Retina (tissue), 1 donor: ENCODE measurements around the gene BCAR3.

Source experiments
- DNase-seq: peaks from one replicate; pipeline ENCODE4 v3.0.0-alpha.2; 2016

The BCAR3 gene

DNA sequence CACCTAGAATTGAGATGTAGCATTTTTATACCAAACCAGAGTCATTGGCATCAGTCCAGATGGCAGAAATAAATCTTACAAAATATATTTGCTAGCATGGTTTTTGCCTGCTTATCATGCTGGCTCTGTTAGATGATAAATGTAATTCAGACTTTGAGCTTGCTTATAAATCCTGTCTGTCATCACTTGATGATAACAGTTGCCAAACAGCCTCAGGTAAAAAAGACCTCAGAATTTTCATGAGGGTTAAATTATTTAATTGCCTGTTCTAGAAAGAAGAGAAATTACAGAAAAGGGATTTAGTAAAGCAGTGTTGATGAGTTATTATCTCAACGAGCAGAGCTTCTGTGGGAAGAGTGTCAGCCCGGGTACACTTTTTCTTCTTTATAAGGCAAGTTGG is 150.4 kb downstream of the BCAR3 start:
- DNase-seq, result no peak

DNA sequence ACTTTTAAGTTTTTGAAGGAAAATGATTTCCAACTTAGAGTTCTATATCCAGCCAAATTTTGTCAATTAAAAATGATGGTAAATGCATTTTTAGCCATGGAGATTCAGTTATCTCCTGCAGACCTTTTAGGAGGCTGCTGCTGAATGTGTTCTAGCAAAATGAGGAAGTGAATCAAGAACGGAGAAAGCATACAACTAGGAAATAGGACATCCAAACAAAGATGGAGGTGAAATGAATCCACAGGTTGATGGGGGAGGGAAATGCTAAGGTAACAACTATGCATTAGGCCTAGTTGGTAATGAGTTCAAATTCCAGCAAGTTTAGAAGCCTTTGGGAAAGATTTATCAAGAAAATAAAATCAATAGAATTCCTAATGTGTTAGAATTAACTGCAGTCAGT is 153.2 kb downstream of the BCAR3 start:
- DNase-seq, result no peak

DNA sequence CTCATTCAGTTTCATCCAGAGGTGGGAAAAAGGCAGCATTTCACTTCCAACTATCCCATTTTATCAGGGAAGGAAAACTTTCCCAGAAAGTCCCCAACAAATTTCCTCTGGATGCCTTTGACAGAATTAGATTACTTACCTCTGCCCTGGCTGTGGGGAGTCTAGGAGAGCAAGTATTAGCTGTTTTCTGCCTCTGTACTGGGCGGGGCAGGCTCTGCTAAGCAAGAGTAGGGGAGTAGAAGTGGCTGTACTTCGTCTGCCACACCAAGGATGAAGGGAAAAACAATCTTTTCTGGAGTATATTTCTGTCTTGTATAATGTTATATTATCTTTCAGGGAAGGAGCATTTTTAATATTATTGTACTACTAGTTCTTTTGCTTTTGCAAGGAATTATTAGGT is 155.2 kb downstream of the BCAR3 start:
- DNase-seq, result no peak

DNA sequence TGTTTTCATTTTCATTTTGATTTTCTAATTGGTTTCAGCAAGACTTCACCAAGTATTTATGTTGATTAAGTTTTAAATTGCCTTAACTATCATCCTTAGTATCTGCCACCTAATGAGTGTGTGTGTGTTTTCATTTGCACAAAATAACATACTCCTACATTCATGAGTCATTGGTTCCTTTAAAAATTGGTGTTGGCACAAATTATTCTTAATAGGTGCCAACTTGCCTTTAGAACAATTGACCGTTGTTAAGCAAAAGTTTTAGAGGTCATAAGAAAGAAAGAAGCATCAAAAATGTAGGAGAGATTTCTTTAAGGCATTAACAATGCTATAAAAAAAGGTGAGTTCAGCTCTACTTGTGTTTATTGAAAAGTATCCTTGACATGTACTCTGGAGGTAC is 156.2 kb downstream of the BCAR3 start:
- DNase-seq, result no peak

DNA sequence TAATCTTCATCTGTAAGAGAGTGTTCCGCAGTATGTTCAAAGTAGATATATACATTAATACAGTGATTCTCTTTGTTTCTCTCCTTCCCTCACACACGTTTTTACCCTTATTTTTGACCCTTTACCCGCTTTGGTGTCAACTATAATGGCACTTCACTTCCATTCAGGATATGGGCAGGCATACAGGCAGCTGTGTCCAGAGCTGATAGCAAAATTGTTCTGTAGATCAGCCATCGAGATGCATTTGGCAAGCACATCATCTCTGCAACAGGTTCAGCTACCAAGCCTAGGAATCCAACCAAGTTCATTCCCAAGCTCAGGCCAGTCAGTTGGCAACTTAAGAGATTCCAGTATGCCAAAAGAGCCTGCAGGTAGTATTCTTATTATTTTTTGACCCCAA is 158.9 kb downstream of the BCAR3 start:
- no peak for DNase-seq

DNA sequence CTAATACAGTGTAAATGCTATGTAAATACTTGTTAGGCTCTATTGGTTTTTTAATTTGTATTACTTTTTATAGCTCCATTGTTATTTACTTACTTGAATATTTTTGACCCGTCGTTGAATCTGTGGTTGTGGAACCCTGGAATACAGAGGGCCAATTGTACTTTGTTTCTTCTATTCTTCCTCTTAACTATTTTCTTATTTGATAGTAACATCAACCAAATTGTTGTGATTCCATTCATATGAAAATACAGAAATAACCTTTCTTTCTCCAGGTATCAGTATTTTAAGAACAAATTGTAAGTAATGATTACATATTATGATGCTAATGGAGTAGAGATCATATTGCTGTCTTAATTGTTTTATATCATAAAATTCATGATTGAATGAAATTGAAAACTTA is 160.0 kb downstream of the BCAR3 start:
- DNase-seq, result no peak

DNA sequence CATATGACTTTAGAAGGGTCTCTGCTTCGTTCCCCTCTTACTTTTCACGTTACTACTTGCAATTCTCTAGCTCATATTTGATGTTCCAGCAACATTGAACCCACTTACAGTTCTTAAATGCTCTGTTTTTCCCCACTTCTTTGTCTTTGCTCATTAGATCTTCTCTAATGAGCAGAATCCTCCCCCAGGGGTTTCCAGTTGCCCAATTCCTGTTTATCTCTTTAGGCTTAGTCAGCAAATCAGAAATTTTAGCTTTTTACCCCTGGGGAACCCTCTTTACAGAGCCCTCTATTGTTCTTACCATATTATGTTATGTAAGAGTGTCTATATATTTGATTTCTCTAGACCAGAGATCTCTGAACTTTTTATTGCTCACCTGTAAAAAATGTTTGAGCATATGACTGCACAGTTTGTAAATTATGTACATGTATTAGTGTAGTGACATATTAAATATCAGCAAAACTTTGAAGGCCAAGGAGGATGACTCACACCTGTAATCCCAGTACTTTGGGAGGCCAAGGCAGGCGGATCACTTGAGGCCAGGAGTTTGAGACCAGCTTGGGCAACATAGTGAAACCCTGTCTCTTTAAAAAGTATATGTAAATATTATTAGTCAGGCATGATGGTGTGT is 162.3 kb downstream of the BCAR3 start:
- no peak for DNase-seq

DNA sequence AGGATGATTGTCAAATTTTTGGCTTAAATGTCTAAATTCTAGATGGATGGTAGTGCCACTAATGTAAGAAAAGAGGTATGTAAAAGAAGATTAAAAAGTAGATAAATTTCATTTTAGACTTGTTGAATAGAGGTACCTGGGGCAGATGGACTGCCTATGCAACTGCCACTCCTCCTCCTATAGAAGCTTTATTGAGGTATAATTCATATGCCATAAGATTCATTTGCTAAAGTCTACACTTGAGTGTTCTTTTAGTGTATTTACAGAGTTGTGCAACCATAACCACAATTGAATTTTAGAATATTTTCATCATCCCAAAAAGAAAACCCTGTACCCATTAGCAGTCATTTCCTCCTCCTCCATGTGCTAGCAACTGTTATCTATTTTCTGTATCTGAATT is 163.1 kb downstream of the BCAR3 start:
- no peak for DNase-seq

DNA sequence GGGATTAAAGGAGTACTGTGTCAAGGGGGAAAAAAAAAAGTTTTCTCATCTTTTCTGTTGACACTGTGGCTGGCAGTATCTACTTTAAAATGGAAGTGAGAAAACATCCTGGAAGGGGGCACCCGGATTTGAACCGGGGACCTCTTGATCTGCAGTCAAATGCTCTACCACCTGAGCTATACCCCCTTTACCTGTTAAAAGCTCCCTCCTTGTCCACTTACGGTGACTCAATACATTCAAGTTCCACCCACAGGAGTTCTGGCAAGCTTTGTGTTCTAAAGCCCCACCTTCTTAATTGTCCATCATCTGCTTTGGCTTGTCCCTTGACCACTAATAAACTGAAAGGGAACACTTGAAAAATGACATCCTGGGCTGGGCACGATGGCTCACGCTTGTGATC is 165.5 kb downstream of the BCAR3 start:
- DNase-seq, result no peak
